Measurements from ENCODE around the gene DNAJC18.

The DNAJC18 gene

GRCh38 chr5:139386050-139386438 lies 53.3 kb downstream of the DNAJC18 start:
- no peak for DNase-seq

GRCh38 chr5:139385061-139386049 lies 54.0 kb downstream of the DNAJC18 start:
- DNase-seq: no peak

- no peak for DNase-seq
These were observed 54.7 kb downstream of the DNAJC18 start for GRCh38 chr5:139384591-139385051.

- no peak for DNase-seq
These were observed 55.2 kb downstream of the DNAJC18 start for GRCh38 chr5:139383993-139384590.

- DNase-seq: no peak
These were observed 55.9 kb downstream of the DNAJC18 start, which contains the start of gene SLC23A1 for GRCh38 chr5:139383275-139383992. Gene SLC23A1, minus strand, starts transcription at chr5:139383297. Its CDS starts 44 bp downstream, at chr5:139383253.

GRCh38 chr5:139382807-139383206 lies 56.5 kb downstream of the DNAJC18 start:
- no peak for DNase-seq

GRCh38 chr5:139381837-139382761 lies 57.2 kb downstream of the DNAJC18 start:
- no peak for DNase-seq

- DNase-seq: no peak
These were observed 59.5 kb downstream of the DNAJC18 start for GRCh38 chr5:139379626-139380449.

- DNase-seq: no peak
These were observed 60.4 kb downstream of the DNAJC18 start for GRCh38 chr5:139378941-139379361.

- DNase-seq: no peak
These were observed 61.1 kb downstream of the DNAJC18 start for GRCh38 chr5:139378101-139378825.

- DNase-seq: no peak
These were observed 62.1 kb downstream of the DNAJC18 start for GRCh38 chr5:139377226-139377625.

GRCh38 chr5:139376364-139376763 lies 63.0 kb downstream of the DNAJC18 start:
- DNase-seq: no peak

- DNase-seq: no peak
These were observed 64.4 kb downstream of the DNAJC18 start for GRCh38 chr5:139374909-139375308.

- no peak for DNase-seq
These were observed 67.6 kb downstream of the DNAJC18 start for GRCh38 chr5:139371482-139372435.

- DNase-seq: no peak
These were observed 70.1 kb downstream of the DNAJC18 start for GRCh38 chr5:139369181-139369580.

- DNase-seq: no peak
These were observed 70.7 kb downstream of the DNAJC18 start for GRCh38 chr5:139368613-139369012.

GRCh38 chr5:139364466-139364865 lies 74.9 kb downstream of the DNAJC18 start:
- no peak for DNase-seq

- DNase-seq: no peak
These were observed 75.4 kb downstream of the DNAJC18 start for GRCh38 chr5:139363937-139364336.

- DNase-seq: no peak
These were observed 77.4 kb downstream of the DNAJC18 start for GRCh38 chr5:139361835-139362429.

Measured in NCI-H1105 treated with DMSO at 0.1 percent for 48 hours (cell line).